GM19455 (cell line): Measurements from ENCODE around the gene BANP.
"Not testable (repeated sequence)": the region's sequence is repeated elsewhere in the genome, so short reads cannot be mapped to it uniquely, and the experiment has no call there.

ENCODE experiments used
- ATAC-seq: cut with Tn5 transposase; IDR thresholded peaks from one replicate; pipeline ENCODE4 v1.9.1; 2021; ENCODE audit not compliant: unreplicated experiment

BANP gene

DNA sequence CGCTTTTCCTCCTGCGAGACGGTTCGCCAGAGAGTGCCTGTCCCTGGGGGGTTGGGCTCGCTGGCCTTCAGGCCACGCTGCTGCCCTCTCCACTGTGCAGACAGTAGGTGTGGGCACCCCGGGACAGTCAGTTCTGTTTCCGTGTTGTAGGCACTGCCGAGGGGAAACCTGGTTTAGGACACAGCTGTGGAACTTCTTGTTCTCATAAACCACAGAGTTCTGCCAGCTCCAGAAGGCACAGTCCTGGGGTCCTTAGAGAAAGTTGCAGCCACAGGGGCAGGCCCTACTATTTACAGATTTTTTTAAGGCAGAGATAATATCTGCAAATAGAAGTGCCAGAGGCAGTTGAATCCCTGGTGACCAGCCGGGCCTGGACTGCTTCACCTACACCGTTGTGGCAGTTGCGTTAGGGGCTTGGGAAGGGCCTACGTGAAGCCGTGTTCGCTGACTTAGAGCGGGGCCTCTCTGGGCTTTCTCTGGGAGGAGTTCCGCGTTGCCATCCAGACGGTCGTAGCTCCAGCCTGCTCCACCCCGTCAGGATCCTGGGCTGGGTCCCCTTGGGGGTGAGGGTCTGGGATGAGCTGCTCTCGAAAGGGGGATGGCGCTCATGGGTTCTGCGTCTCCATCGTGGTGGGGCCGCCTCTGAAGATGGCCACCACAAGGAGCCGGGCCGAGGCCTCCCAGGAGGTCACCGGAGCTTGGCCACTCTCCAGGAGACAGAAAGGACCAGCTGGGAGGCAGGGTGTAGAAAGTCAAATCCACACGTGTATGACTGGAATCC lies 126.3 kb downstream of the BANP start:
- ATAC-seq, result no peak

GRCh38 chr16:88078111-88078775 lies 127.0 kb downstream of the BANP start:
- no peak for ATAC-seq

GRCh38 chr16:88083582-88083981 lies 132.3 kb downstream of the BANP start:
- no peak for ATAC-seq

GRCh38 chr16:88084881-88085280 lies 133.6 kb downstream of the BANP start:
- no peak for ATAC-seq

GRCh38 chr16:88086571-88087516 lies 135.6 kb downstream of the BANP start:
- no peak for ATAC-seq

DNA sequence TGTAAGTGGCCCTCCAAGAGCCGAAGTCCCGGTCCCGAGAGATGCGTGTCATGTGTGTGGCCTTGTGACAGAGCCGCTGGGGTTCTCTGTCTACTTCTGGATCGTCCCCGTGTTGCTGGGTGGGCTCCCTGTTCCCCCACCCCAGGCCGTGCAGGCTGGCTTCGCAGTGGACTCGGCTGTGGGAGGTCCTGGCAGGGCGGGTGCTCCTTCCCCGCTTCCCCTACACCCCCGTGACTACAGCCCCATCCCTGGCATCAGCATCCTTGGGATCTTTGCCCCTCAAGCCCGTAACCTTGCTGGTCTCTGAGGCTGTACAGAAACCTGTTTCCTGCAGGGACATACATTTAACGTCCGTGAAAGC lies 136.3 kb downstream of the BANP start:
- ATAC-seq, result no peak

DNA sequence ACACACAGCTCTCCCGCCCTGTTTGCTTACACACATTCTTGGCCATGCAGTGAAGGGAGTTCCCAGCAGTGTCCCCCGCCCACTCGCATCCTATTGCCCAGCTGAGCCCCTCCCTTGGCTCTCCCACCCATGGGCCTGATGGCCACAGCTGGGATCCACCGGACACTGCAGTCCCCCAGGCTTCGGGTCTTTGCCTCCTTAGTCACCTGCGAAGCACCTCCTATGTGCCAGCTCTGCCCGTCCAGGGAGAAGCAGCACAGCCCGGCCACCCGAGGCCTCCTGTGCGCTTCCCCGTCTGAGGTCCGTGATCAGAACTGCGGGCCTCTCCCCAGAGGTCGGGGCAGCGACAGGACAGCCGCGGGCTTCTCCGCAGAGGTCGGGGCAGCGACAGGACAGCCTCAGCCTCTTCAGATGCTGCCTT lies 136.9 kb downstream of the BANP start:
- ATAC-seq, result no peak

DNA sequence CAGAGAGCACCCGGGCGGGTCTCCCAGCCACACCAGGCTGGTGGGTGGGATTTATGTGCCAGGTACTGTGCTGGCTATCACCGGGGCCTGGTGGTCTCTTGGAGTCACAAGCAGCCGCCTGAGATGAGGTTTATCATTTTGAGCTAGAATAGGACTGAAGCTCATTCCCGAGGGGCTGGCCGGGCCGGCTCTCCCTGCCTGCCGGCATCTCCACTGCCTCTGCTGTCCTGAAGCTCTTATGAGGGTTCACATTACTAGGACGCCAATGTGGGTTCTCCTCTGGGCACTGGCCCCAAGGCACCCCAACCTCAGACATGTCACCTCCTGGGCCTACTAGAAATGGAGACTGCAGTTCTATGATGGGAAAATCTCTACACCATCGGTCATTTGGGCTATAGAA lies 137.4 kb downstream of the BANP start:
- ATAC-seq, result not testable (repeated sequence)

GRCh38 chr16:88089071-88089470 lies 137.8 kb downstream of the BANP start:
- not testable (repeated sequence) for ATAC-seq

DNA sequence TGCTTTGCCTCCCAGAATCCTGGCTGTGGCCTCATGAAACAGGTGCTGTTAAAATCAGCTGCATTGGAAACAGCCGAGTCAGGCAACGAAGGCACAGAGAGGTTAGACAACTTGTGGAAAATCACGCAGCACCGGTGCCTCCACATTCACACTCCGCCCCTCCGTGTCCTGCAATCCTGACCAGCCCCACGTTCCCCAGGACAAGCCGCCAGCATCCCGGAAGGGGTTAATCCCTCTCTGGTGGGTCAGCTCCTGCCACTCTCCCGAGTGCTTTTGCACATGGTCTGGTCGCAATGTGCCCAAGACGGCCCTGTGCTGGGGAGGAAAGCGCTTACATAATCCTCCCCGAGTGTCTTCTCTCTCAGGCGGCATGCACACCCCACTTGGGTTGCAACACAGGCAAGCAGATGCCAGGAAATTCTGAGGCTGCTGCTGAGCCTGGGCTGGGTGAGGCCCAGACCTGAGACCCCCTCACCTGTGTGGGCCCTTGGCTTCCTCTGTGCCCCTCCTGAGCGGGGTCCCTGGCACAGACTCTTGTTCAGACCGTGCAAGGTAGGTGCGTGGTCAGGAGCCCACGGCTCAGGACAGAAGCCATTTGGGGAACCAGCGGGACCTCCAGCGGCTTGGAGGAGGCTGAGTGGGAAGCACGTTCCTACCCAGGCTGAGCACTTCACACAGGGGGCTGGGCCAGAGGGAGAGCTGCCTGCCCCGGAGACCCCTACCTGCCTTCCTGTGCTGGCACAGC lies 138.6 kb downstream of the BANP start:
- ATAC-seq, result not testable (repeated sequence)

DNA sequence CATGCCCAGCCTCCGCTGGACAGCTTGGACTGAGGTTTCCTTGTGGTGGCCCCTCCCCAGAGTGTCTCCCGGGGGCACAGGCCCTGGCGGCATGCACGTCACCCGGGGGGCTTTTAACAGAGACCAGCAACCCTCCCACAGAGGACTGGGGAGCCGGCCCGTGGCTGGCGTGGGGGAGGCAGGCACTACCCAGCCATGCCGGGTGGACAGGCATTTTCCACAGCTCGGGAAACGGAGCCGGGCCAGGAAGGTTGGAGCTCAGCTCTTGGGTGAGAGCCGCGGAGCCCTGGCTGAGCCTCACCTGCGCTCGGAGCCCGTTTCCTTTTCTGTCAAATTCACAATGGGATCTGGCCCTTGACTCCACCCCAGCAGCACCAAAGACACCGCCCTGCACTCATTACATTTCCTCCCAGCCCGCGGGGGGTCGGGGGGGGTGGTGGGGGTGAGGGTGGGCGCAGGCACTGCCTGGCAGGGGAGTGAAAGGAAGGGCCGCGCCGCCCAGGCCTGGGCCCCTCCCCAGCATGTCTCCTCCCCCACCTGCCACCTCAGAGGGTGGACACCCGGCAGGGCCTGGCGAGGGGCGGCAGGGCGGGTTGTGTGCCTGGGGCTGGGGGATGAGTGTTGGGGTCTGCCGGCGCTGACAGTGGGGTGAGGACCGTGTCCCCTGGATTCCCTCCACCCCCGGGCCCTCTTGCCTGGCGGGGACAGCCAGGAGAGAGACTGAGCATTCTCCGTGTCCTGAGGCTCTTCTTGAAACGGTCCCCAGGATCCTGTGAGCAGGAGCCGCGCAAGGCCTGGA lies 139.3 kb downstream of the BANP start:
- not testable (repeated sequence) for ATAC-seq

GRCh38 chr16:88091221-88091971 lies 140.2 kb downstream of the BANP start:
- not testable (repeated sequence) for ATAC-seq

- not testable (repeated sequence) for ATAC-seq
These were observed 140.7 kb downstream of the BANP start for GRCh38 chr16:88091972-88092302.

GRCh38 chr16:88092791-88093555 lies 141.7 kb downstream of the BANP start:
- not testable (repeated sequence) for ATAC-seq

DNA sequence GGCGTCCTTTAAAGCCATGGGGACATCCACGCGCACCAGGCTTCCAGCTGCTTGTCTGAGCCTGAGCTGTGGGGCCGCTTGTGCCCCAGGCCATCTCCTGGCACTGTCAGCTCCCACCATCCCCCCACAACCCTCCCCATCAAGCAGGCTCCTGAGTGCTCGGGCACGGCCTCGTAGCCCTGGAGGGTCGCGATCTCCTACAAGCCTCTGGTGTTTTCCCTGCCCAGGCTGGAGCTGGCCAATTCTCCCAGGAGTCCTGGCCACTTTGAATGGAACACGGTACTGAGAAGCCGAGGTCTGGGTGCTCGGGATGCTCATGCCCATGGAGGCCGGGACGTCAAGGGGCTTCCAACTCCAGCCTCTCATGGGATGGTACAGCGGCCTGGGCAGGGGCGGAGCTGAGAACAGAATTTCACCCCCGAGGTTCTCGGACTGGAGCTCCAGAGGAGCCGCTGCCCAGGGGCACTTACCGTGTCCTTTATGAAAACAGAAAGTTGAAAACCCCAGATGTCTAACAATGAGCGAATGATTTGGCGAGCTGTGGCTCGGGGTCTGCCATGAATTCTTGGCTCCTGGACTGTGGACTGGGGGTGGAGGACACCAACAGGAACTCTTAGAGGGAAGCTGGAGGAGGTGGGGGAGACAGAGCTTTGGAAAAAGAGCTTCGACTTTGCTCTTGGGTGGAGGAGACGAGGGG lies 142.5 kb downstream of the BANP start:
- ATAC-seq, result not testable (repeated sequence)

DNA sequence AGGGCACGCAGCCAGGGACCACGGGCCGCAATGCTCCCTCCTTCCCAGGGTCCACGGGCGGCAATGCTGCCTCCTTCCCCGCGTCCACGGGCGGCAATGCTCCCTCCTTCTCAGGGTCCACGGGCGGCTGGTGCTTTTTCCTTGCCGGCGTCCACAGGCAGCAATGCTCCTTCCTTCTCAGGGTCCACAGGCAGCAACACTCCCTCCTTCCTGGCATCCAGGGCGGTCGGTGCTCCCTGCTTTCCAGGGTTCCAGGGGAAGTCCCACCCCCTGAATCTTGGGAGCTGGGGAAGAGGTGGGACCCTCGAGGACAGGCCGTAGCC lies 143.0 kb downstream of the BANP start:
- not testable (repeated sequence) for ATAC-seq

DNA sequence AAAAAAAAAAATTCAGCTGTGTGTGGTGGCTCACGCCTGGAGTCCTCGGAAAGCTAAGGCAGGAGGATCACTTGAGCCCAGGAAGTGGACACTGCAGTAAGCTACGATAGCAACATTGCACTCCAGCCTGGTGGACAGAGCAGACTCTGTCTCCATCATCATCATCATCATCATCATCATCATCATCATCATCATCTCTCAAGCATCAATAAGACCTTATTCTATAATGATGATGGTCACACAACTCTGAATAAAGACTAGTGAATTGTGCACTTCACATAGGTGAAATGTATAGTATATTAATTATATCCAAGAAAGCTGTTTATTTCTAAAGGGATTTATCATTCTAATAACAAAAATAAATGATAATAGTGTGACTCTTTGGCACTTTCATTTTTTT lies 143.7 kb downstream of the BANP start:
- ATAC-seq, result not testable (repeated sequence)

- not testable (repeated sequence) for ATAC-seq
These were observed 145.4 kb downstream of the BANP start for GRCh38 chr16:88096659-88097058.
